SK-N-SH (cell line): Measurements from ENCODE around the gene AREL1. TPM values are rescaled to one million over a fixed set of nuclear protein-coding genes. Genes with fewer than 3 reads are reported as not detected.

Source experiments
- CTCF ChIA-PET: fragments of 300-600, 350-600 bp; formaldehyde crosslinking; extraction: SDS; loops from one replicate; lab custom pipeline; 2021; lab: Yijun Ruan, JAX
- POLR2A ChIA-PET: fragments of 350-600 bp; sonication (Branson Sonifier 250); formaldehyde crosslinking; extraction: SDS; loops from one replicate; lab custom pipeline; 2020; ENCODE audit warnings: antibody characterized with exemption, inconsistent platforms; lab: Yijun Ruan, JAX
- DNase-seq: peaks from one replicate; pipeline ENCODE4 v3.0.0; 2012
- H2AFZ ChIP-seq: fragments of 200-600 bp; sonication (generic); 2 replicates; pipeline ENCODE4 v1.8.1; 2016; ENCODE audit warnings: antibody characterized with exemption, mild to moderate bottlenecking, low read depth
- H3F3A ChIP-seq: fragments of 200-600 bp; sonication (generic); replicated peaks from 2 replicates; pipeline ENCODE3; 2016; ENCODE audit warnings: antibody characterized with exemption, mild to moderate bottlenecking; ENCODE audit not compliant: insufficient read depth
- H3K27ac ChIP-seq, 2 experiments: fragments of 200-500 bp in 1 of 2; fragments of 200-600 bp in 1 of 2; sonication (Bioruptor generic) in 1 of 2; sonication (generic), shearing (Covaris generic) in 1 of 2; 2 replicates each; pipeline versions ENCODE4 v1.5.1 to v1.6.1; 2014 to 2016; ENCODE audit warnings: low read depth in 2 of 2, inconsistent platforms in 1 of 2, low read length in 1 of 2, mild to moderate bottlenecking in 1 of 2, mixed read lengths in 1 of 2
- H3K27me3 ChIP-seq: fragments of 200-600 bp; sonication (generic), shearing (Covaris generic); 2 replicates; pipeline ENCODE4 v1.6.1; 2016; ENCODE audit warnings: mixed run types; ENCODE audit not compliant: insufficient read depth
- H3K36me3 ChIP-seq, 2 experiments: fragments of 200-500 bp in 1 of 2; fragments of 200-600 bp in 1 of 2; sonication (Bioruptor generic) in 1 of 2; sonication (generic) in 1 of 2; replicated peaks in 1 of 2; 2 replicates each; pipeline versions ENCODE3 to v1.5.1; 2014 to 2016; ENCODE audit warnings: low read length in 1 of 2, mild to moderate bottlenecking in 1 of 2; ENCODE audit not compliant: insufficient read depth in 2 of 2, control insufficient read depth in 1 of 2
- H3K4me1 ChIP-seq, 2 experiments: fragments of 200-500 bp in 1 of 2; fragments of 200-600 bp in 1 of 2; sonication (Bioruptor generic) in 1 of 2; sonication (generic), shearing (Covaris generic) in 1 of 2; 2 replicates each; pipeline versions ENCODE4 v1.5.1 to v1.6.1; 2014 to 2016; ENCODE audit warnings: low read depth in 1 of 2, low read length in 1 of 2, mixed run types in 1 of 2; ENCODE audit not compliant: insufficient read depth in 2 of 2, control insufficient read depth in 1 of 2
- H3K4me2 ChIP-seq: fragments of 200-600 bp; sonication (generic), shearing (Covaris generic); 2 replicates; pipeline ENCODE4 v1.6.1; 2017; ENCODE audit warnings: mixed run types
- H3K4me3 ChIP-seq, 2 experiments: fragments of 200-500 bp in 1 of 2; fragments of 200-600 bp in 1 of 2; sonication (Bioruptor generic) in 1 of 2; sonication (generic), shearing (Covaris generic) in 1 of 2; 2 replicates each; pipeline versions ENCODE4 v1.5.1 to v1.8.1; 2014 to 2016; ENCODE audit warnings: low read depth in 2 of 2, inconsistent platforms in 1 of 2, low read length in 1 of 2, mild to moderate bottlenecking in 1 of 2, mixed read lengths in 1 of 2, moderate library complexity in 1 of 2
- H3K79me2 ChIP-seq: fragments of 200-600 bp; sonication (generic); 2 replicates; pipeline ENCODE4 v1.8.1; 2017; ENCODE audit warnings: mild to moderate bottlenecking; ENCODE audit not compliant: insufficient read depth
- H3K9ac ChIP-seq: fragments of 200-600 bp; sonication (generic); 2 replicates; pipeline ENCODE4 v1.6.1; 2017; ENCODE audit warnings: mixed run types
- H3K9me2 ChIP-seq: fragments of 200-600 bp; sonication (generic); 2 replicates; pipeline ENCODE4 v1.6.1; 2017; ENCODE audit warnings: mixed run types
- H3K9me3 ChIP-seq: fragments of 200-600 bp; sonication (generic); 2 replicates; pipeline ENCODE4 v1.6.1; 2017; ENCODE audit warnings: mixed run types, mild to moderate bottlenecking, moderate library complexity
- H4K20me1 ChIP-seq: fragments of 200-600 bp; sonication (generic); 2 replicates; pipeline ENCODE4 v1.6.1; 2017; ENCODE audit warnings: mild to moderate bottlenecking, mixed run types; ENCODE audit not compliant: insufficient read depth
- CHD2 ChIP-seq: fragments of 150-350 bp; IDR thresholded peaks from 2 replicates; pipeline ENCODE4 v1.6.1; 2018; ENCODE audit warnings: low read length; ENCODE audit not compliant: partially characterized antibody
- CTCF ChIP-seq: fragments of 200-600 bp; sonication (generic); IDR thresholded peaks from 2 replicates; pipeline ENCODE4 v1.6.1; 2017; ENCODE audit warnings: antibody characterized with exemption, mild to moderate bottlenecking, moderate library complexity
- EP300 ChIP-seq, 2 experiments: IDR thresholded peaks; 2 replicates each; pipeline versions ENCODE4 v1.4.0 to v1.6.1; 2012; ENCODE audit warnings: borderline replicate concordance in 1 of 2, low read depth in 1 of 2, low read length in 1 of 2
- FOSL2 ChIP-seq: IDR thresholded peaks from 2 replicates; pipeline ENCODE4 v1.4.0; 2012; ENCODE audit warnings: low read depth, mild to moderate bottlenecking, moderate library complexity, borderline replicate concordance
- FOXM1 ChIP-seq: IDR thresholded peaks from 2 replicates; pipeline ENCODE4 v1.4.0; 2012; ENCODE audit warnings: low read depth, mild to moderate bottlenecking
- GABPA ChIP-seq: IDR thresholded peaks from 2 replicates; pipeline ENCODE4 v1.4.0; 2012; ENCODE audit warnings: low read depth, mild to moderate bottlenecking
- JUND ChIP-seq: IDR thresholded peaks from 2 replicates; pipeline ENCODE4 v1.4.0; 2012
- MAX ChIP-seq: IDR thresholded peaks from 2 replicates; pipeline ENCODE4 v1.4.0; 2012; ENCODE audit warnings: low read depth
- MEF2A ChIP-seq: IDR thresholded peaks from 2 replicates; pipeline ENCODE4 v1.4.0; 2012; ENCODE audit warnings: low read depth, borderline replicate concordance
- NFIC ChIP-seq: IDR thresholded peaks from 2 replicates; pipeline ENCODE4 v1.4.0; 2012; ENCODE audit warnings: borderline replicate concordance
- NRF1 ChIP-seq: IDR thresholded peaks from 2 replicates; pipeline ENCODE4 v1.6.1; 2012; ENCODE audit warnings: low read depth, mild to moderate bottlenecking, low read length
- PBX3 ChIP-seq: IDR thresholded peaks from 2 replicates; pipeline ENCODE4; 2012
- RFX5 ChIP-seq: IDR thresholded peaks from 2 replicates; pipeline ENCODE4 v1.6.1; 2012; ENCODE audit warnings: mild to moderate bottlenecking, improper control_type of control experiment, low read length
- SIN3A ChIP-seq: IDR thresholded peaks from 2 replicates; pipeline ENCODE4 v1.6.1; 2012; ENCODE audit warnings: low read depth, mild to moderate bottlenecking, low read length, moderate library complexity, borderline replicate concordance
- TCF12 ChIP-seq: IDR thresholded peaks from 2 replicates; pipeline ENCODE4 v1.4.0; 2012
- TEAD4 ChIP-seq: IDR thresholded peaks from 2 replicates; pipeline ENCODE4 v1.4.0; 2012; ENCODE audit warnings: mild to moderate bottlenecking, borderline replicate concordance; ENCODE audit not compliant: insufficient read depth
- YY1 ChIP-seq: IDR thresholded peaks from 2 replicates; pipeline ENCODE4 v1.4.0; 2012; ENCODE audit warnings: low read depth, mild to moderate bottlenecking
- WGBS: methylation state at CpG from one replicate; pipeline ENCODE4 v1.1.6; 2017; ENCODE audit warnings: low lambda C conversion rate; 5-methylcytosine and 5-hydroxymethylcytosine counted together
- polyA plus RNA-seq, 3 experiments: library from polyadenylated mRNA; depleted of rRNA; stranded (reverse); fragments of >200 nt; gene quantifications; 2 replicates each; pipeline ENCODE4 v1.2.3, GENCODE V29; 2012
- TF ChIP-seq, protein P1 (sequence below): fragments of 150-350 bp; IDR thresholded peaks from 2 replicates; pipeline ENCODE4 v1.6.1; 2017; ENCODE audit warnings: antibody characterized with exemption, low read length, low read depth, borderline replicate concordance
- TF ChIP-seq, protein P2 (sequence below): fragments of 150-350 bp; IDR thresholded peaks from 2 replicates; pipeline ENCODE4 v1.6.1; 2016; ENCODE audit warnings: mild to moderate bottlenecking, low read depth, low read length

AREL1 gene
- polyA plus RNA-seq, 1 of the 3 experiments (the other 2 are of a cell fraction), result 35.1 TPM

GRCh38 chr14:74619672-74620131, 93.2 kb downstream of the AREL1 start (continued):
- TF ChIP-seq CTCF (no peak), PBX3 (peak; percentile 82), CHD2 (no peak), MEF2A (peak; percentile 73; the same call in 1 of the 2 replicates), GABPA (0 out of 2 replicates have a peak, but pooled peaks have one; percentile 37), FOXM1 (peak; percentile 93; the same call in 1 of the 2 replicates), TCF12 (peak; percentile 97)

DNA sequence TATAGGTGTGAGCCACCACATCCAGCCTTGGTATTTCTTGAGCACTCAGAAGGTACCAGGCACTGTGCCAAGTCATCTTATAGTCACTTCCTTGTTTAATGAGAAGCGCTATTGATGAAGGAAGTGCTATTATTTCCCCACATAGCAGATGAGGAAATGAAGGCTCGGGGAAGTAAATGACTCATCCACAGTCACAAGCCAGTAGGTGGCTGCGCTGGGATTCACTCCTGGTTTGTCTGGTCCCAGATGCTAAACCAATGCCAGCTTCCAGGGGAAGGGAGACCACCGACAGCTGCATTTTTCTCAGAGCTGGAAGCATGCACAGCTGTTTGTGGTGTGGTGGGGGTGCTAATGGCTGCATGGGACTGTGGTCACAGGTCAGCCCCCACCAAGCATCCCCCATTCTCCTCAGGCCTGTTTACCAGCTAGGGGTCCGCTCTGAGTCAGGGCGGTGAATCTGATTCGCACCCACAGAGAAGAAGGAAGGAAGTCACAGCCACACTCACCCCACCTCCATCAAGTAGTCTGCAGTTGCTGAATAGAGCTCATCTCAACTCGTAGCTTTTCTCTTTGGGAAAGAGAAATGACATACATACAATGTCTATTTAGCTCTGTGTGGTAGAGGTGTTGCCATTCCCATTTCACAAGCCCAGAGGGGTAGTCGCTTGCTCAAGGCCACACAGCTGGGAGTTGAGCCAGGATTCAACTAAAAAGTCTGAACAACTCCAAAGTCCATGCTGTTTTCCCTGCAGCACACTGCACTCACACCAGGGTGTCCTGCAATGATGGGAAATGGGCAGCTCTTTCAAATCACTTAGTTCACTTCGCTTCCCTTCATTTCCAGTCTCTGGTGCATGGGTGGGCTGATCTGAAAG, 94.6 kb downstream of the AREL1 start:
- Histone ChIP-seq H3K4me1 (peaks cover 19 to 63% of the 10 kb centered on the region in 2 experiments; a peak in 3 of 4 replicates), H4K20me1 (no peaks in the 10 kb centered on the region), H3K27me3 (no peaks in the 10 kb centered on the region), H3K36me3 (no peaks in the 10 kb centered on the region), H3K79me2 (peaks cover 39% of the 10 kb centered on the region), H2AFZ (no peak overlapping the region), H3K4me3 (0 out of 4 replicates have a peak overlapping the region, but pooled peaks of 1 of the 2 experiments have one; percentile 10), H3F3A (peaks cover 55% of the 10 kb centered on the region), H3K9ac (peak overlapping the region; percentile 80), H3K9me2 (no peaks in the 10 kb centered on the region), H3K4me2 (peak overlapping the region; percentile 84), H3K27ac (peak overlapping the region; percentile 72 to 99), H3K9me3 (no peaks in the 10 kb centered on the region)
- 39% methylated on average over 10 of the region's 10 CpGs for WGBS
- POLR2A ChIA-PET, result no interaction called here
- DNase-seq, result no peak
- CTCF ChIA-PET, result interaction anchor here (0.6 to 9.2 kb wide), 8 partner anchors 8 to 145 kb away, joined by 3 to 84 read pairs (median 6); partner anchors contain the start of genes LTBP2 and YLPM1
- peak in 1 of 2 experiments; percentile 17; a peak in 1 of 4 replicates for TF ChIP-seq EP300 (IDR thresholded peaks at IDR 0.05; ENCODE audit: borderline replicate concordance in 1 of 2, low read depth in 1 of 2, low read length in 1 of 2)
- TF ChIP-seq, protein P1, sequence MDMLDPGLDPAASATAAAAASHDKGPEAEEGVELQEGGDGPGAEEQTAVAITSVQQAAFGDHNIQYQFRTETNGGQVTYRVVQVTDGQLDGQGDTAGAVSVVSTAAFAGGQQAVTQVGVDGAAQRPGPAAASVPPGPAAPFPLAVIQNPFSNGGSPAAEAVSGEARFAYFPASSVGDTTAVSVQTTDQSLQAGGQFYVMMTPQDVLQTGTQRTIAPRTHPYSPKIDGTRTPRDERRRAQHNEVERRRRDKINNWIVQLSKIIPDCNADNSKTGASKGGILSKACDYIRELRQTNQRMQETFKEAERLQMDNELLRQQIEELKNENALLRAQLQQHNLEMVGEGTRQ, result no peak
- peak; percentile 14; the same call in 1 of the 2 replicates for TF ChIP-seq MAX
- no peak for TF ChIP-seq CTCF
- TF ChIP-seq RFX5, result no peak
- no peak for TF ChIP-seq PBX3
- TF ChIP-seq TEAD4, result no peak
- TF ChIP-seq YY1, result no peak
- no peak for TF ChIP-seq NRF1
- TF ChIP-seq NFIC, result peak; percentile 48; the same call in 1 of the 2 replicates
- TF ChIP-seq, protein P2, sequence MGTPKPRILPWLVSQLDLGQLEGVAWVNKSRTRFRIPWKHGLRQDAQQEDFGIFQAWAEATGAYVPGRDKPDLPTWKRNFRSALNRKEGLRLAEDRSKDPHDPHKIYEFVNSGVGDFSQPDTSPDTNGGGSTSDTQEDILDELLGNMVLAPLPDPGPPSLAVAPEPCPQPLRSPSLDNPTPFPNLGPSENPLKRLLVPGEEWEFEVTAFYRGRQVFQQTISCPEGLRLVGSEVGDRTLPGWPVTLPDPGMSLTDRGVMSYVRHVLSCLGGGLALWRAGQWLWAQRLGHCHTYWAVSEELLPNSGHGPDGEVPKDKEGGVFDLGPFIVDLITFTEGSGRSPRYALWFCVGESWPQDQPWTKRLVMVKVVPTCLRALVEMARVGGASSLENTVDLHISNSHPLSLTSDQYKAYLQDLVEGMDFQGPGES, result no peak
- peak; percentile 72; the same call in 1 of the 2 replicates for TF ChIP-seq FOSL2
- no peak for TF ChIP-seq SIN3A
- peak; percentile 19; the same call in 1 of the 2 replicates for TF ChIP-seq JUND
- peak; percentile 24; the same call in 1 of the 2 replicates for TF ChIP-seq TCF12
- no peak for TF ChIP-seq MEF2A
